Mononuclear cell (primary cell): Measurements from ENCODE around the gene CELA3B. TPM values are rescaled to one million over a fixed set of nuclear protein-coding genes. Genes with fewer than 3 reads are reported as not detected.
"Not testable (repeated sequence)": the region's sequence is repeated elsewhere in the genome, so short reads cannot be mapped to it uniquely, and the experiment has no call there.

Experiments used
- H3K27me3 ChIP-seq: 2 replicates; pipeline ENCODE4 v1.6.0; 2011; ENCODE audit warnings: low read length, control low read depth; ENCODE audit not compliant: insufficient read depth
- H3K4me1 ChIP-seq: 2 replicates; pipeline ENCODE4 v1.5.1; 2011; ENCODE audit warnings: mild to moderate bottlenecking, low read length, control low read depth; ENCODE audit not compliant: insufficient read depth
- H3K4me3 ChIP-seq: 2 replicates; pipeline ENCODE4 v1.5.1; 2011; ENCODE audit warnings: mild to moderate bottlenecking, low read length, moderate library complexity
- H3K9me3 ChIP-seq: 2 replicates; pipeline ENCODE4 v1.5.1; 2011; ENCODE audit warnings: low read depth, mild to moderate bottlenecking, control low read depth, low read length
- total RNA-seq: library from RNA; depleted of rRNA; stranded (reverse); fragments of >200 nt; gene quantifications from one replicate; pipeline ENCODE4 v1.2.3, GENCODE V29; 2012

CELA3B gene
- total RNA-seq, 1 donor, result not detected

- Histone ChIP-seq H3K4me3 (no peak overlapping the region), H3K27me3 (no peaks in the 10 kb centered on the region), H3K4me1 (no peaks in the 10 kb centered on the region), H3K9me3 (no peaks in the 10 kb centered on the region)
Observed at GRCh38 chr1:21956720-21957552, 19.9 kb upstream of the CELA3B start.

- Histone ChIP-seq H3K4me1 (no peaks in the 10 kb centered on the region), H3K4me3 (no peak overlapping the region), H3K9me3 (no peaks in the 10 kb centered on the region), H3K27me3 (no peaks in the 10 kb centered on the region)
Observed at GRCh38 chr1:21961337-21961736, 15.5 kb upstream of the CELA3B start.

DNA sequence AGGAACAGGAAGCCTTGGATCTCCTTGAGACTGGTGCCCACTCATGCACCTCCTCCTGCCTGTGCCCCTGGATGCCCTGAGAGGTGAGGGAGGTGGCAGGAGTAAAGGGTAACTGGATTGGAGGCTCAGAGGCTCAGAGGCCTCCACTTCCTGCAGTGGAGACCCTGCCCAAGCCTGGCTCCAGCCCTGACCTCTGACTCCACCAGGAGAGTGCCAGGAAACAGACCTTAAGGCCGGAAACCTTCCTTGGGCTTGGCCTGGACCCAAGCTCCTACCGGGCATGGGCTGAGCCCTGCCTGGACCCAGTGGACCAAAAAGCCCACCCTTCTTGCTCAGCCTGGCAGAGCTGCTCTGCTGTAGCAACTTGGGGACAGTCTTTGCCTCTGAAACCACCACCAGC is 15.0 kb upstream of the CELA3B start:
- Histone ChIP-seq H3K4me3 (no peak overlapping the region), H3K27me3 (no peaks in the 10 kb centered on the region), H3K4me1 (no peaks in the 10 kb centered on the region), H3K9me3 (no peaks in the 10 kb centered on the region)

GRCh38 chr1:21963477-21964217 is 13.2 kb upstream of the CELA3B start:
- Histone ChIP-seq H3K27me3 (no peaks in the 10 kb centered on the region), H3K4me1 (no peaks in the 10 kb centered on the region), H3K9me3 (no peaks in the 10 kb centered on the region), H3K4me3 (no peak overlapping the region)

DNA sequence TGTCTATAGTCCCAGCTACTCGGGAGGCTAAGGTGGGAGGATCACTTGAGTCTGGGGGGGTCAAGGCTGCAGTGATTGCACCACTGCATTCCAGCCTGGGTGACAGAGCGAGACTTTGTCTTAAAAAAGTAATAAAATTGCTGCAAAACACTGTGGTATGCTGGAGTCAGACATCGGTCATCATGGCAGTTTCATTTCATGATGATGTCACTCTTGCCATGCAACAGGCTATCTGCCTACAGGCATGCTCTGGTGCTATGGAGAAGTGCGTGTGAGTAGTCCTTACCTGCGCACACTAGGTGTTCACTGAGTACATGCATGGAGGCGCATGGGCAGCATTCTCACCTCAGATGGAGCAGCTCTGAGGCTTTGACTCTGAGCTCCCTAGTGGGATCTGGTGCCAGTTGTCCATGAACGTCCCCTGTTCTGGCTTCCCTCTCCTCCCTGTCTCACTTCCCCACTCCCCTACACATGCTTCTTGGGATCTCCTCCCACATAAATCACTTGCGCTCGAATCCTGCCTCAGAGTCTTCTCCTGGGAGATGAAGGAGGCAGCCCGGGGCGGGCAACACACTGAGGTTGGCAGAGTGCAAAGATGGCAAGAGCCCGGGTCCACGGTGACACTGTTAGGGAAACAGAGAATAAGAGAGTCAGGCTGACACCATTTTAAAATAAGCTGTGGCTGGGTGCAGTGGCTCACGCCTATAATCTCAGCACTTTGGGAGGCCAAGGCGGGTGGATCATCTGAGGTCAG is 10.4 kb upstream of the CELA3B start:
- Histone ChIP-seq H3K9me3 (no peaks in the 10 kb centered on the region), H3K4me1 (no peaks in the 10 kb centered on the region), H3K27me3 (no peaks in the 10 kb centered on the region), H3K4me3 (no peak overlapping the region)

- H3K4me3 ChIP-seq, H3K4me1 ChIP-seq, H3K9me3 ChIP-seq, H3K27me3 ChIP-seq: not testable (repeated sequence)
Observed at GRCh38 chr1:21967216-21967615, 9.6 kb upstream of the CELA3B start.

GRCh38 chr1:21969066-21969465 is 7.8 kb upstream of the CELA3B start:
- not testable (repeated sequence) for H3K9me3 ChIP-seq, H3K4me3 ChIP-seq, H3K4me1 ChIP-seq, H3K27me3 ChIP-seq

- H3K9me3 ChIP-seq, H3K4me3 ChIP-seq, H3K27me3 ChIP-seq, H3K4me1 ChIP-seq: not testable (repeated sequence)
Observed at GRCh38 chr1:21970523-21970922, 6.3 kb upstream of the CELA3B start.

GRCh38 chr1:21972973-21973441 is 3.8 kb upstream of the CELA3B start:
- H3K4me3 ChIP-seq, H3K4me1 ChIP-seq, H3K27me3 ChIP-seq, H3K9me3 ChIP-seq: not testable (repeated sequence)

GRCh38 chr1:21973948-21974347 is 2.9 kb upstream of the CELA3B start:
- H3K9me3 ChIP-seq, H3K27me3 ChIP-seq, H3K4me3 ChIP-seq, H3K4me1 ChIP-seq: not testable (repeated sequence)

- not testable (repeated sequence) for H3K4me3 ChIP-seq, H3K4me1 ChIP-seq, H3K9me3 ChIP-seq, H3K27me3 ChIP-seq
Observed at GRCh38 chr1:21974699-21975098, 2.1 kb upstream of the CELA3B start.

DNA sequence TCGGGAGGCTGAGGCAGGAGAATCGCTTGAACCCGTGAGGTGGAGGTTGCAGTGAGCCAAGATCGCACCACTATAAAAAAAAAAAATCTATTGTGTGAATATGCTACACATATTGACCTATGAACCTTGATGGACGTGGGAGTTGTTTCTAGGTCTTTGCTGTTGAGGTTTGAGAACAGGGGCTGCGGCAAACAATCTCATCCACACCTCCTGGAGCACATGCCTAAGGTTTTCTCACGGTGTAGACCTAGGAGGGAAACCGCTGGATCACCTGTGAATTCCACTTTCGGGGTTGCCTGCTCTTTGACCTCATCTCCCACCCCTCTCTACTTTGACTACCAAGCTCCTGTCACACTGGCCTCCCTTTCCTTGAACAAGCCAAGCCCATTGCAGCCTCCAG is 1.5 kb upstream of the CELA3B start:
- H3K27me3 ChIP-seq, H3K4me3 ChIP-seq, H3K4me1 ChIP-seq, H3K9me3 ChIP-seq: not testable (repeated sequence)

GRCh38 chr1:21978209-21978608 is 1.4 kb downstream of the CELA3B start:
- H3K27me3 ChIP-seq, result not testable (repeated sequence)

GRCh38 chr1:21980515-21981220 is 3.8 kb downstream of the CELA3B start:
- not testable (repeated sequence) for H3K27me3 ChIP-seq, H3K9me3 ChIP-seq, H3K4me3 ChIP-seq, H3K4me1 ChIP-seq

More at GRCh38 chr1:21978209-21978608, 1.4 kb downstream of the CELA3B start:
- not testable (repeated sequence) for H3K4me3 ChIP-seq, H3K9me3 ChIP-seq, H3K4me1 ChIP-seq

- H3K9me3 ChIP-seq, H3K27me3 ChIP-seq: not testable (repeated sequence)
Observed at GRCh38 chr1:21981253-21981652, 4.4 kb downstream of the CELA3B start.

More at GRCh38 chr1:21981253-21981652, 4.4 kb downstream of the CELA3B start:
- not testable (repeated sequence) for H3K4me1 ChIP-seq, H3K4me3 ChIP-seq
